Neural progenitor cell (in vitro differentiated cells): Measurements from ENCODE around the gene INSR.

Experiments
- CTCF ChIP-seq: fragments of 200-600 bp; sonication (generic); IDR thresholded peaks from 2 replicates; pipeline ENCODE4 v1.5.1; 2017; ENCODE audit warnings: antibody characterized with exemption, mild to moderate bottlenecking
- EZH2 ChIP-seq: fragments of 200-600 bp; sonication (generic); IDR thresholded peaks from 2 replicates; pipeline ENCODE4 v1.6.1; 2017; ENCODE audit warnings: antibody characterized with exemption, mild to moderate bottlenecking, moderate library complexity
- EZH2phosphoT487 ChIP-seq: fragments of 200-600 bp; sonication (generic); IDR thresholded peaks from 2 replicates; pipeline ENCODE4 v1.6.1; 2017; ENCODE audit warnings: antibody characterized with exemption

DNA sequence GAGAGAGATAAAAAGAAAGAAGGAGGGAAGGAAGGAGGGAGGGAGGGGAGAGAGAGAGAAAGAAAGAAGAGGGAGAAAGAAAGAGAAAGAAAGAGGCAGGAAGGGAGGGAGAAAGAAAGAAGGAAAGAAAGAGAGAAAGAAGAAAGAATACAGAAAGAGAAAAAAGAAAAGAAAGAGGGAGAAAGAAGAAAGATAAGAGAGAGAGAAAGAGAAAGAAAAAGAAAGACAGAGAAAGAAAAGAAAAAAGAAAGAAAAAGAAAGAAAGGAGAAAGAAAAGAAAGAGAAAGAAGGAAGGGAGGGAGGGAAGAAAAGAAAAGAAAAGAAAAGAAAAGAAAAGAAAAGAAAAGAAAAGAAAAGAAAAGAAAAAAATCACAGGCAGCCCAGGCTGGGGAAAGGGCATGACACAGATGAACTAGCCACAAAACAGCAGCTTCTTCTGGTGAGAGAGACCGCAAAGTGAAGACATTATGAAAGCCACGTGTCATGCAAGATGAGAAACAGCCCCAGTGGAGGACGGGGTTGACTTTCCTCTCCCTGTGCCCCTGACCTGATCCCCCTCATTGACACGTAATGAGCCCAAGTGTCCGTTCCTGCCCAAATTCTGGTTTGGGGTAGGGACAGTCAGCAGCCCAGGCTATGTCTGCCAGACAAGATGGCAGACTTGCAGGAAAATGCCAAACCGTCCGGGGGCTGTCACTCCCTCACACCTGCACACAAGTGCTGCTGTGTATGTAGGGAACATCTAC is 102.1 kb downstream of the INSR start:
- TF ChIP-seq CTCF (no peak), EZH2 (no peak), EZH2phosphoT487 (no peak)
